ENCODE results near the gene NUP43.

NUP43 gene

DNA sequence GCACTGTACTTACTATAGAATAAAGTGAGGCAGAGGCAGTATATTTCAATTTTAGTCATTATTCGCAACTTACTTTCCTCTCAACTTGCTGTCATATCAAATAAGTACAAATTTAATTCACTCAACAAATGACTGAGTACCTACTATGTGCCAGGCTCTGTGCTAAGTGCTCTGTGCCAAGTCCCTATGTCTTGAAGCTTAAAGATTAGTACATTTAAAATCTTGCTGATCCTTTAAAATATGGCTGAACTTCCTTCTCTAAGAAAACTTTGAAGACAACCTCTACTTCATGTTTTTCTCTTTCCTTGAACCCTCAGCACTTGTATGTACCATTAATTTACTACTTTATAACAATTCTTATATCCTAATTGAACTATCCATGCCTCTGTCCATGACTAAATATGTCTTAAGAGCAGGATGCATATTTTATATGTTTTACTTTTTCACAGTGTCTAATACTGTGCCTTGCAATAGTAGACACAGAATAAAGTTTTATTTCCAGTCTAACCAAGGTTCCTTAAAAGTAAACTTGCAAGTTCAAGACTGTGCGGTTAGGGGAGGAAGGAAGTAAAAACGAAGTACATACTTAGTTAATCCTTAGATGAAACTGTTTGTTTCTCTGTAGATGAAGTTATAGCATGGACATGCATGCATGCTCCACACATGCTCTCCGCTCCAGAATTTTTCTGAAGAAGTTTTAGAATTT, 18.4 kb downstream of the NUP43 start:
- in situ Hi-C loops (cut with MboI; ENCODE audit: low pct_unique_long_range_greater_than_20kb, low sequenced_read_pairs, unreplicated experiment): no loop called here
- TF ChIP-seq, protein P1, sequence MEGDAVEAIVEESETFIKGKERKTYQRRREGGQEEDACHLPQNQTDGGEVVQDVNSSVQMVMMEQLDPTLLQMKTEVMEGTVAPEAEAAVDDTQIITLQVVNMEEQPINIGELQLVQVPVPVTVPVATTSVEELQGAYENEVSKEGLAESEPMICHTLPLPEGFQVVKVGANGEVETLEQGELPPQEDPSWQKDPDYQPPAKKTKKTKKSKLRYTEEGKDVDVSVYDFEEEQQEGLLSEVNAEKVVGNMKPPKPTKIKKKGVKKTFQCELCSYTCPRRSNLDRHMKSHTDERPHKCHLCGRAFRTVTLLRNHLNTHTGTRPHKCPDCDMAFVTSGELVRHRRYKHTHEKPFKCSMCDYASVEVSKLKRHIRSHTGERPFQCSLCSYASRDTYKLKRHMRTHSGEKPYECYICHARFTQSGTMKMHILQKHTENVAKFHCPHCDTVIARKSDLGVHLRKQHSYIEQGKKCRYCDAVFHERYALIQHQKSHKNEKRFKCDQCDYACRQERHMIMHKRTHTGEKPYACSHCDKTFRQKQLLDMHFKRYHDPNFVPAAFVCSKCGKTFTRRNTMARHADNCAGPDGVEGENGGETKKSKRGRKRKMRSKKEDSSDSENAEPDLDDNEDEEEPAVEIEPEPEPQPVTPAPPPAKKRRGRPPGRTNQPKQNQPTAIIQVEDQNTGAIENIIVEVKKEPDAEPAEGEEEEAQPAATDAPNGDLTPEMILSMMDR (IDR thresholded peaks at IDR 0.05; ENCODE audit: extremely low read depth, insufficient read depth, missing control alignments): no peak
- DNase-seq (ENCODE audit: low spot score): no peak

DNA sequence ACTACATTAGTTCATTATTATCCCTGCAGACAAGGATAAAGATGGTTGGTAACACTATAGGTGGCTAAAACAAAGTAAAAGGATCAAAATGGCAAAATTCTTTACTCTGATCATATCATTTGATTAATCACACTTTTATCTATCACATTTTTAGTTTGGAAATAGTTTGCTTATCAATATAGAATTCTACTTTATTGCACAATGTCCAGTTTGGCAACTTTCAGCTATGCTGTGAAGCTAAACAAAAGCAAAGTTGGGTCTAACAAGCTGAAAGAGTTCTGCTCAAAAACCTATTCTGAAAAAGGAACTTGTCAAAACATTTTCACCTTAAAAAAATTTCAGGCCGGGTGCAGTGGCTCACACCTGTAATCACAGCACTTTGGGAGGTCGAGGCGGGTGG, 20.5 kb downstream of the NUP43 start:
- in situ Hi-C loops (cut with MboI; ENCODE audit: low pct_unique_long_range_greater_than_20kb, low sequenced_read_pairs, unreplicated experiment): no loop called here
- DNase-seq (ENCODE audit: low spot score): no peak
- TF ChIP-seq, protein P1 (IDR thresholded peaks at IDR 0.05; ENCODE audit: extremely low read depth, insufficient read depth, missing control alignments): no peak

DNA sequence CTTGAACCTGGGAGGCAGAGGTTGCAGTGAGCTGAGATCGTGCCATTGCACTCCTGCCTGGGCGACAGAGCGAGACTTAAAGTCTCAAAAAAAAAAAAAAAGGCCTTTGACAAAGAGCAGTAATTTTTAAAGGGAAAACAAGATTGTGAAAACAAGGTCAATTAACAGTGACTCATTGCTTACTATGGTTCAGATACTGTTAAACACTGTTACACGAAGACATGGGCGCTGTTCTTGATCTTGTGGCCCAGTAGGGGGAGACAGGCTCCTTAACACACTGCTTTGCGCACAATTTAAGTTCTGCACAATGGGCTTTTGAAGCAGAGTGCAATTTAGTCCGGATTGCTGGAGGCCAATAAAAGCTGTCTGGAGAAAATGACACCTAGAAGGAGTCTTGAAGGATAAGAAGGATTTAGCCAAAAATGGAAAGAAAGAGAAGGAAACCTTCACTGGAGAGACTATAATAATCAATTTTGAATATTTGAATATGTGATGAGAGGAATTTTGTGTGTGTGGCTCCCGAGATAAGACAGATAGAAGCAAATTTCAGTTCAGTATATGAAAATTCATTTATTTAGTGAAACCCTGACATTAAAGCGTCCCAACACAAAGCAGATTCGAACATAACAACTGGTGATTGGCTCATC, 22.4 kb downstream of the NUP43 start:
- TF ChIP-seq, protein P1 (IDR thresholded peaks at IDR 0.05; ENCODE audit: extremely low read depth, insufficient read depth, missing control alignments): peak; percentile 64
- in situ Hi-C loops (cut with MboI; ENCODE audit: low pct_unique_long_range_greater_than_20kb, low sequenced_read_pairs, unreplicated experiment): no loop called here
- DNase-seq (ENCODE audit: low spot score): no peak

DNA sequence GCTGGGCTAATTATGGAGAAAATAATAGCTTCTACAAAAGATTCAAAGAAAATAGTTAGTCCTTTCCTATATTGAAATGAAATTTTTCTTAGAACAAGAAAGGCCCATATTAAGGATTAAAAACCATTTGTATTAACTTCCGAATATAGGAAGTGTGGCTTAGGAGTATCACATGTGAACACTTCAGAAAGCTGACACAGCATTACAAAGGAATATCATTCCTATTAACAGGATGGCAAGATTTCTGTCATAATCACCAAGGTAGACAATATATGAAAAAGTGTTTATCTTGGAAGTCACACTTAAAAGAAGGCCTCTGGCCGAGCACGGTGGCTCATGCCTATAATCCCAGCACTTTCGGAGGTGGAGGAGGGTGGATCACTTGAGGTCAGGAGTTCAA, 23.1 kb downstream of the NUP43 start:
- no peak for DNase-seq (ENCODE audit: low spot score)
- in situ Hi-C loops (cut with MboI; ENCODE audit: low pct_unique_long_range_greater_than_20kb, low sequenced_read_pairs, unreplicated experiment): no loop called here

DNA sequence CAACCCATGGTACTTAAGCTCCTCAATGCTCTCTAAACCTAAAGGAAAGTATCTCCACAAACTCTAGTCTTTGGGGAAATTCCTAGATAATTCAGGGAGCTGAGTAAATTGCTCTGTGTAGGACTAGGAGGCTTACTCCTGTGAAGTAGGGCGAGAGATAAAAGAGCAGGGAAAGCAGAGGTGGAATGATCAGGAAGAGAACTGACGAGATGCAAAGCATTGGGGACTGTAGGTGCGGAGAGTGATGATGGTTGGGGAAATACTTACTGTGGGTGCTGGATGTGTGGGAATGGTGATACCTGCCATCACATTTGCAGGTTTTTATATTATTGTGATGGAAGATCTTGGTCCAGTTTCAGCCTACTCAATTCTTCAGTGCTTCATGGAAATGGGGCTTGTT, 26.8 kb downstream of the NUP43 start:
- TF ChIP-seq, protein P1 (IDR thresholded peaks at IDR 0.05; ENCODE audit: extremely low read depth, insufficient read depth, missing control alignments): no peak
- in situ Hi-C loops (cut with MboI; ENCODE audit: low pct_unique_long_range_greater_than_20kb, low sequenced_read_pairs, unreplicated experiment): no loop called here

More for the DNA sequence above, 23.1 kb downstream of the NUP43 start:
- TF ChIP-seq, protein P1 (IDR thresholded peaks at IDR 0.05; ENCODE audit: extremely low read depth, insufficient read depth, missing control alignments): no peak

DNA sequence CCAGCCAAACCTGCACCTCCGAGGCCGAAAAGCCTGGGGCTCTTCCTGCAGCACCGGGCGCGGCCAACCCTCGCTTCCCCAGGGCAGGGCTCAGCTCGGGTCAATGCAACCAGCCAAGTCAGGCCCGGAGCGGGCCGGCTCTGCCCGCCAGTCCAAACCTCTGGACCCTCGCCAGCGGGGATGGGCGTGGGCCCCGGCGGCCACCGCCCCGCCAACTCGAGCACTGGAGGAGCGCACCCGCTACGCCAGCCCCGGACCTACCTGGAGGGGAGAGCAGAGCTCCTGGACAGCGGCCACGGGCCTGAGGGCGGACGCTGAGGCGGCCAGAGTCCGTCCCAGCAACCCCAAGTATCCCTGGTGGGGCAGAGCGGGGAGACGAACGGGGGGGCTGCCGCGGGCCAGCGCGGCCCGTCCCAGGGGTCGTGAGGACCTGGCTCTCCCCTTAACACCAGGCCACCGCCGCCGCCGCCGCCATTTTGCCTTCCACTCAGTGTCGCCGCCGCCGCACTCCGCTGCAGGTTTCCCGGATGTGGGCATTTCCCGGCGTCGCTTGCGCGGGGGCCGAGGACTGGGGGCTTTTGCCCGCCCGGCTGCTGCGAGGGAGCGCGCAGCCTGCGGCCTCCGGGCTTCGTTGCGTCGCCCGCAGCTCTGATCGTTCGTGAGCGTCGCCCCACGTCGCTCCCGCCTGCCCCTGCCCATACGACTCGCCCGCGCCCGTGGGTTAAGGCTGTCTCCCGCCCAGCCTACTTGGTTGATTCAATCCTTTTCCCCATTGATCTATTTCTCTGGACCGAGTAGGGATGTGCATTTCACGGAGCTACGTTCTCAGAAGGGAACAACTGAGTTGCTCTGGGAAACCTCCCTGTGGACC, 28.5 kb downstream of the NUP43 start, which contains the start of gene LATS1:
Gene LATS1, minus strand, starts transcription at position 514 of the 871 bp plus-strand sequence. CDS start 15,975 bp downstream, outside the sequence.
- TF ChIP-seq, protein P1 (IDR thresholded peaks at IDR 0.05; ENCODE audit: extremely low read depth, insufficient read depth, missing control alignments): no peak
- DNase-seq (ENCODE audit: low spot score): peak; percentile 92
- in situ Hi-C loops (cut with MboI; ENCODE audit: low pct_unique_long_range_greater_than_20kb, low sequenced_read_pairs, unreplicated experiment): no loop called here

More for the DNA sequence above, 26.8 kb downstream of the NUP43 start:
- no peak for DNase-seq (ENCODE audit: low spot score)

Measured in GM13977 (cell line).